Measurements from ENCODE around the gene CES4A. TPM values are rescaled to one million over a fixed set of nuclear protein-coding genes. Genes with fewer than 3 reads are reported as not detected.

CES4A gene
- total RNA-seq = 0.34 and 0.45 TPM in 2 replicates

DNA sequence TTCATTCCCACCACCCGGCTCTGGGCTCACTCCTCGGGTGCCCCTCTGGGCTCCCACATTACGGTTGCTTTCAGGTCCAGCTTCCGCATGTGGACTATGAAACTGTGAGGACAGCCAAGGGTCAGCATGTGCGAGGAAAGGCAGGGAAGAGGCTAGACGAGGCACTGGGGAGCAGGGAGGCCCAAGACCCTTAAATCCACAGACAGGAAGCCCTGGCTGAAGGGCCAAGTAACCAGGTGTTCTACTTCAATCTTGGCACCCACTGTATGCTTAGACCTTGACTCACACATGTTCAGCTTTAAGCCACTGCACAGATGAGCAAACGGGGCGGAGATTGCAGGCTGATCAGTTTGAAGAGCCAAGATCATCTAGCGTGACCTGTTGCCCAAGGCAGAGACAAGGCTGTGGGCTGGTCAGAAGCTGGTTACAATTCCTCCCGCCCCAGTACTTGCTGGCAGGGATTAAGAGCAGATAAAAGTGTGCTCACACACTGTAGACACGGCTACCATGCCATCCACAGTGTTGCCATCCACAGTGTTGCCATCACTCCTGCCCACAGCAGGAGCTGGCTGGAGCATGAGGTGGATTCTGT is at the start of gene CES4A:
TSS of gene CES4A (plus strand) at position 393 of the 592 bp plus-strand sequence. CDS start at position 577, 184 bp downstream.

DNA sequence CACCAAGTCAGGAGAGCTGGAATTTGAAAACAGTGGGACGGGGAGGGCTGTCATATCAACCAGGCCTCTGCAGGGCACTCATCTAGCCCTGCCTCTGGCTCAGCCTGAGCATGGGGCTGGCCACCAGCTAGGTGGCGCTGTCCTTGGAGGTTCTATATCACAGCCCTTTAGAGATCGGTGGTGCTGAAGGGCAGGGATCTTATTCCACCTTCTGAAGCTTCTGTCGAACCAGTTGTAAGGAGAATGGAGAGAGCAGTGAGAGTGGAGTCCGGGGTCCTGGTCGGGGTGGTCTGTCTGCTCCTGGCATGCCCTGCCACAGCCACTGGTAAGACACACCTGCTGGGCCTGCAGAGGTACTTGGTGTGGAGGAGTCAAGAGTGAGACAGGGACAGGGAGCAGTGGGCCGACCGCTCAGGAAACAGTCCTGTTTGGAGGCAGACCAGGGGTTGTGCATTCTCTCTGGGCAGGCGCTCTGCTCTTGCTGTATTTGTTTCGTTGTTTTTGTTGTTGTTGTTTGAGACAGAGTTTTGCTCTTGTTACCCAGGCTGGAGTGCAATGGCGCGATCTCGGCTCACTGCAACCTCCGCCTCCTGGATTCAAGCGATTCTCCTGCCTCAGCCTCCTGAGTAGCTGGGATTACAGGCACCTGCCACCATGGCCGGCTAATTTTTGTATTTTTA is 27.2 kb upstream of the CES4A start, which contains the start of gene CES3:
TSS of gene CES3 (plus strand) at position 202 of the 680 bp plus-strand sequence. CDS start at position 244, 42 bp downstream.

DNA sequence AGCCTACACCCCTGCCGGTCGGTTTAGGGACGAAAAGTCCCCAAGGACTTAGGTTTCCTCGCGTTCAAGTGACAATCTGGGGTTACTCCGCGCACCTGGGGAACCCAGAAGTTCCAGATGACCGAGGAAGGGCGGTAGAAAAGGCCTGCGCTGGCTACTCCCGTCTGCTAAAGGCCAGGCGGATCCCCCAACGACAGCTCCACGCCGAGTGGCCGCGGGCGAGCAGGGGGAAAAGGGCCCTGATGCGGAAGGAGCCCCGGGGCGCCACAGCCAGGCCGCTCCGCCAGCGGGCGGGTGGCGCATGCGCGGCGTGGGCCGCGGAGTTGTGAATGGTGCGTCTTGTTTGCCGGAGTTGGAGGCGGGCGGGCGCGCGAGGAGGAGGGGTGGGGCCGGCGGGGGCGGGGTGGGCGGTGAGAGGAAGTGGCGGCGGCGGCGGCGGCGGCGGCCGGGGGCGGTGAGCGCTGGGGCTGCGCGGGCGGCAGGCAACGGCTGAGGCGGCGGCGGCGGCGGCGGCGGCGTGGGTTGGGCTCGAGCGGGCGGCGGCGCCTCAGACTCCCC is 40.4 kb downstream of the CES4A start, which contains the start of gene CBFB:
TSS of gene CBFB (plus strand) at position 454 of the 558 bp plus-strand sequence. CDS start 259 bp downstream, outside the sequence.

Other genes with a start within 250 kb of the CES4A start
- 40.9 and 52.9 TPM in 2 replicates for gene DYNC1LI2, start 237.0 kb upstream of the CES4A start, total RNA-seq
- gene TERB1, start 187.0 kb upstream of the CES4A start, total RNA-seq = not detected in 2 replicates
- 57.8 and 74.3 TPM in 2 replicates for gene NAE1, start 157.6 kb upstream of the CES4A start, total RNA-seq
- not detected in 2 replicates for gene CA7, start 144.2 kb upstream of the CES4A start, total RNA-seq
- 1.9 and 6.6 TPM in 2 replicates for gene PDP2, start 108.1 kb upstream of the CES4A start, total RNA-seq
- gene CDH16, start 69.7 kb upstream of the CES4A start, total RNA-seq = not detected in 2 replicates
- 5.4 and 7.6 TPM in 2 replicates for gene RRAD, start 63.1 kb upstream of the CES4A start, total RNA-seq
- gene CIAO2B, start 54.2 kb upstream of the CES4A start, total RNA-seq = 180 and 183 TPM in 2 replicates
- gene CES2, start 53.1 kb upstream of the CES4A start, total RNA-seq = 22.0 and 24.7 TPM in 2 replicates
- 0.15 and 0.17 TPM in 2 replicates for gene CES3, start 27.3 kb upstream of the CES4A start, total RNA-seq
- gene CBFB, start 40.6 kb downstream of the CES4A start, total RNA-seq = 35.4 and 45.1 TPM in 2 replicates
- gene PHAF1, start 121.4 kb downstream of the CES4A start, total RNA-seq = 9.8 and 13.7 TPM in 2 replicates
- gene B3GNT9, start 162.4 kb downstream of the CES4A start, total RNA-seq = 24.1 and 25.1 TPM in 2 replicates
- 13.5 and 15.1 TPM in 2 replicates for gene TRADD, start 171.3 kb downstream of the CES4A start, total RNA-seq
- gene FBXL8, start 171.4 kb downstream of the CES4A start, total RNA-seq = 9.6 and 10.1 TPM in 2 replicates
- gene HSF4, start 176.2 kb downstream of the CES4A start, total RNA-seq = 1.3 and 2.4 TPM in 2 replicates
- gene NOL3, start 181.9 kb downstream of the CES4A start, total RNA-seq = 13.1 and 14.5 TPM in 2 replicates
- 8.4 and 9.1 TPM in 2 replicates for gene MATCAP1, start 195.4 kb downstream of the CES4A start, total RNA-seq
- not detected in 2 replicates for gene EXOC3L1, start 201.5 kb downstream of the CES4A start, total RNA-seq
- gene E2F4, start 203.6 kb downstream of the CES4A start, total RNA-seq = 84.7 and 90.4 TPM in 2 replicates
- gene ELMO3, start 210.5 kb downstream of the CES4A start, total RNA-seq = 0.59 and 0.84 TPM in 2 replicates
- 56.8 and 61.5 TPM in 2 replicates for gene TMEM208, start 238.5 kb downstream of the CES4A start, total RNA-seq

Measured in bronchus fibroblast of lung (primary cell).